Hematopoietic multipotent progenitor cell treated with erythropoietin and hydrocortisone succinate and interleukin-3 and kit ligand, for 6 days (in vitro differentiated cells): ENCODE measurements around the gene AMZ1.
"Not testable (repeated sequence)": the region's sequence is repeated elsewhere in the genome, so short reads cannot be mapped to it uniquely, and the experiment has no call there.

ENCODE experiments used
- DNase-seq: peaks from one replicate; pipeline ENCODE4 v3.0.0-alpha.2; 2015

AMZ1 gene

GRCh38 chr7:2729893-2730716, 42.1 kb downstream of the AMZ1 start:
- no peak for DNase-seq

GRCh38 chr7:2730846-2731770, 43.1 kb downstream of the AMZ1 start:
- DNase-seq = no peak

GRCh38 chr7:2732388-2732787, 44.4 kb downstream of the AMZ1 start:
- DNase-seq = no peak

- DNase-seq = peak; percentile 85
Observed at GRCh38 chr7:2732959-2733584, 45.1 kb downstream of the AMZ1 start.

GRCh38 chr7:2734084-2734686, 46.2 kb downstream of the AMZ1 start:
- peak; percentile 58 for DNase-seq

GRCh38 chr7:2734751-2735571, 47.0 kb downstream of the AMZ1 start:
- peak; percentile 97 for DNase-seq

- DNase-seq = no peak
Observed at GRCh38 chr7:2735744-2736143, 47.7 kb downstream of the AMZ1 start.

GRCh38 chr7:2736411-2736914, 48.5 kb downstream of the AMZ1 start:
- peak; percentile 59 for DNase-seq

- DNase-seq = not testable (repeated sequence)
Observed at GRCh38 chr7:2737005-2737743, 49.2 kb downstream of the AMZ1 start.

GRCh38 chr7:2737771-2738540, 50.0 kb downstream of the AMZ1 start:
- DNase-seq = peak; percentile 59

GRCh38 chr7:2738766-2739549, 51.0 kb downstream of the AMZ1 start:
- DNase-seq = no peak

GRCh38 chr7:2743523-2744185, 55.7 kb downstream of the AMZ1 start:
- DNase-seq = not testable (repeated sequence)

GRCh38 chr7:2748684-2749083, 60.7 kb downstream of the AMZ1 start:
- not testable (repeated sequence) for DNase-seq

GRCh38 chr7:2750004-2750407, 62.0 kb downstream of the AMZ1 start:
- DNase-seq = no peak

GRCh38 chr7:2751086-2751485, 63.1 kb downstream of the AMZ1 start:
- no peak for DNase-seq

GRCh38 chr7:2753148-2753547, 65.1 kb downstream of the AMZ1 start:
- no peak for DNase-seq

- no peak for DNase-seq
Observed at GRCh38 chr7:2754086-2754485, 66.1 kb downstream of the AMZ1 start.

GRCh38 chr7:2754912-2755311, 66.9 kb downstream of the AMZ1 start:
- DNase-seq = no peak

GRCh38 chr7:2755531-2755930, 67.5 kb downstream of the AMZ1 start:
- no peak for DNase-seq
